K562 (cell line): ENCODE measurements around the gene TCTN3. TPM values are rescaled to one million over a fixed set of nuclear protein-coding genes. Genes with fewer than 3 reads are reported as not detected.

ENCODE experiments used
- ATAC-seq: fragments of 200-7000 bp; cut with Tn5 transposase; 3 replicates; pipeline ENCODE4 v1.9.1; 2020; ENCODE audit warnings: moderate library complexity
- BruUV-seq: library from RNA; stranded (reverse); fragments of 400-500 nt; replicated peaks from 2 replicates; lab custom pipeline; 2021; lab: Mats Ljungman, UMichigan
- CTCF ChIA-PET: fragments of 300-600 bp; formaldehyde crosslinking; extraction: SDS; loops from one replicate; lab custom pipeline; 2021; ENCODE audit warnings: low intra/inter-chr PET ratio; lab: Yijun Ruan, JAX
- POLR2A ChIA-PET: fragments of 300-600, 350-650 bp; sonication (Branson Sonifier 250); formaldehyde crosslinking; extraction: SDS; loops from one replicate; lab custom pipeline; 2021; ENCODE audit warnings: antibody characterized with exemption, inconsistent platforms; lab: Yijun Ruan, JAX
- DNase-seq, 4 experiments: peaks; one replicate each; pipeline versions ENCODE4 v3.0.0 to v3.0.0-alpha.2; 2011 to 2018; ENCODE audit warnings: low spot score in 3 of 4, mixed read lengths in 3 of 4; ENCODE audit errors: extremely low read depth in 1 of 4
- FAIRE-seq: peaks from 2 replicates; lab custom pipeline; 2011; peaks lifted over from hg19 to GRCh38; lab: Jason Lieb, UNC
- H2AFZ ChIP-seq: 2 replicates; pipeline ENCODE4 v1.6.0; 2011; ENCODE audit warnings: low read depth, low read length, control low read depth, inconsistent platforms
- H3K27ac ChIP-seq: fragments of 200-600 bp; 3 replicates; pipeline ENCODE4 v1.8.0; 2011; ENCODE audit warnings: low read depth, mild to moderate bottlenecking, control low read depth, inconsistent platforms, low read length, moderate library complexity, mixed read lengths; ENCODE audit errors: extremely low read depth
- H3K27me3 ChIP-seq, 2 experiments: fragments of 300-600 bp in 1 of 2; 2 replicates in 1 of 2; 3 replicates in 1 of 2; pipeline versions ENCODE4 v1.6.0 to v1.8.0; 2011; ENCODE audit warnings: inconsistent platforms in 2 of 2, low read length in 2 of 2, mild to moderate bottlenecking in 1 of 2, mixed read lengths in 1 of 2, moderate library complexity in 1 of 2; ENCODE audit not compliant: control insufficient read depth in 2 of 2, insufficient read depth in 2 of 2
- H3K36me3 ChIP-seq: fragments of 300-600 bp; 3 replicates; pipeline ENCODE4 v1.8.0; 2011; ENCODE audit warnings: mild to moderate bottlenecking, low read length, inconsistent platforms; ENCODE audit not compliant: control insufficient read depth, insufficient read depth
- H3K4me1 ChIP-seq, 2 experiments: fragments of 200-600 bp in 1 of 2; replicated peaks in 1 of 2; 2 replicates in 1 of 2; 3 replicates in 1 of 2; pipeline versions ENCODE4 v1.5.1 to v1.8.0; 2011; ENCODE audit warnings: inconsistent platforms in 2 of 2, low read length in 2 of 2, mild to moderate bottlenecking in 1 of 2, mixed read lengths in 1 of 2, moderate library complexity in 1 of 2; ENCODE audit not compliant: control insufficient read depth in 2 of 2, insufficient read depth in 2 of 2
- H3K4me2 ChIP-seq: 2 replicates; pipeline ENCODE4 v1.6.1; 2011; ENCODE audit warnings: low read length, control low read depth, inconsistent platforms, mixed read lengths; ENCODE audit not compliant: insufficient read depth
- H3K4me3 ChIP-seq: fragments of 200-600 bp; sonication (generic), shearing (Covaris generic); 2 replicates; pipeline ENCODE4 v1.5.1; 2016; ENCODE audit warnings: control low read depth, inconsistent platforms
- H3K79me2 ChIP-seq: fragments of 200-600 bp; 3 replicates; pipeline ENCODE4 v1.8.0; 2011; ENCODE audit warnings: low read length, inconsistent platforms; ENCODE audit not compliant: control insufficient read depth, insufficient read depth
- H3K9ac ChIP-seq, 2 experiments: 2 replicates each; pipeline versions ENCODE4 v1.6.0 to v1.6.1; 2011; ENCODE audit warnings: low read depth in 2 of 2, low read length in 2 of 2, control low read depth in 1 of 2, inconsistent platforms in 1 of 2, mild to moderate bottlenecking in 1 of 2, mixed read lengths in 1 of 2; ENCODE audit not compliant: insufficient read depth in 1 of 2
- H3K9me1 ChIP-seq: one replicate; pipeline ENCODE4 v1.6.0; 2011; ENCODE audit warnings: inconsistent platforms, mild to moderate bottlenecking, low read length, moderate library complexity; ENCODE audit not compliant: control insufficient read depth, insufficient read depth
- H3K9me3 ChIP-seq: replicated peaks from 2 replicates; pipeline ENCODE4 v1.5.1; 2011; ENCODE audit warnings: low read depth, low read length, inconsistent platforms; ENCODE audit not compliant: control insufficient read depth, insufficient read depth
- H4K20me1 ChIP-seq: replicated peaks from 2 replicates; pipeline ENCODE4 v1.6.1; 2011; ENCODE audit warnings: low read length, inconsistent platforms, mixed read lengths; ENCODE audit not compliant: control insufficient read depth, insufficient read depth
- BRF1 ChIP-seq: IDR thresholded peaks from 3 replicates; pipeline ENCODE4 v1.6.1; 2011; ENCODE audit warnings: borderline replicate concordance, mild to moderate bottlenecking; ENCODE audit not compliant: insufficient read length; ENCODE audit errors: extremely low read depth
- POLR2AphosphoS2 ChIP-seq: IDR thresholded peaks from 2 replicates; pipeline ENCODE4 v1.6.1; 2012; ENCODE audit warnings: low read length, improper control_type of control experiment
- SMC3 ChIP-seq: conservative IDR thresholded peaks from 2 replicates; pipeline ENCODE4 v1.6.1; 2011; ENCODE audit warnings: low read depth, low read length, improper control_type of control experiment; ENCODE audit not compliant: insufficient read depth
- TAL1 ChIP-seq: fragments of 450-650 bp; IDR thresholded peaks from 2 replicates; pipeline ENCODE4 v1.6.1; 2016; ENCODE audit warnings: mild to moderate bottlenecking
- THAP7 ChIP-seq: fragments of 250-450 bp; sonication (Bioruptor Pico); IDR thresholded peaks from 2 replicates; pipeline ENCODE4 v1.5.0; 2021
- TRIM24 ChIP-seq, 2 experiments: fragments of 450-650 bp; IDR thresholded peaks; 2 replicates each; pipeline ENCODE4 v1.6.1; 2016
- ZNF134 ChIP-seq: fragments of 250-450 bp; sonication (Bioruptor Pico); conservative IDR thresholded peaks from 2 replicates; pipeline ENCODE4 v1.4.0; 2020
- WGBS: fragments of 100-300 bp; shearing (Covaris generic); methylation state at CpG from one replicate; pipeline ENCODE4 v1.1.6; 2016; ENCODE audit warnings: low coverage, mixed read lengths; ENCODE audit not compliant: insufficient coverage; ENCODE audit errors: missing lambda C conversion rate; 5-methylcytosine and 5-hydroxymethylcytosine counted together
- in situ Hi-C: fragments of 300-500 bp; cut with MboI; formaldehyde crosslinking; loops from 4 replicates; pipeline ENCODE4 v1.15.0; 2018; ENCODE audit warnings: inconsistent platforms, mixed read lengths
- intact Hi-C: fragments of 100-400 bp; cut with micrococcal nuclease; formaldehyde crosslinking; loops from 2 replicates; pipeline ENCODE4 v1.14.2; 2022
- polyA plus RNA-seq, 8 experiments: library from polyadenylated mRNA; depleted of rRNA in 4 of 8; stranded (reverse) in 5 of 8; unstranded in 3 of 8; fragments of >200 nt; fragmentation: Nextera tagmentation in 2 of 8; fragmentation: Illumina TruSeq in 1 of 8; extraction: Ambion mirVana in 2 of 8; extraction: Trizol in 1 of 8; gene quantifications; 2 replicates each; pipeline versions ENCODE4 v1.2.1 to v1.2.3, GENCODE V29; 2011 to 2014; ENCODE audit warnings: inconsistent platforms in 1 of 8, missing spikeins in 1 of 8
- total RNA-seq, 7 experiments: library from RNA; depleted of rRNA in 6 of 7; stranded (reverse); fragments of >200 nt in 6 of 7; fragmentation: Illumina TruSeq in 2 of 7; extraction: Trizol in 2 of 7; gene quantifications; 2 replicates each; pipeline versions ENCODE4 v1.2.1 to v1.2.3, GENCODE V29; 2011 to 2021; ENCODE audit warnings: low replicate concordance in 1 of 7

The TCTN3 gene
- total and polyA plus RNA-seq, 9 of the 15 experiments (the other 6 are each of a cell fraction or from before 2014, with no cell fraction given) = 10.4 to 25.8 (median 16.3) TPM

- TF ChIP-seq TAL1 = peak; percentile 85
- no peak for TF ChIP-seq POLR2AphosphoS2
- TF ChIP-seq BRF1 = no peak
- TF ChIP-seq THAP7 (CRISPR knock-in tag) = no peak
- TF ChIP-seq ZNF134 (CRISPR knock-in tag) = no peak
- peak; percentile 47 to 65; a peak in 3 of 4 replicates for TF ChIP-seq TRIM24 (IDR thresholded peaks at IDR 0.05)
Observed at GRCh38 chr10:95664543-95664942, 29.2 kb downstream of the TCTN3 start (continued).

GRCh38 chr10:95663496-95663895 is 30.2 kb downstream of the TCTN3 start:
- H3K27ac ChIP-seq = no peak overlapping the region; the same call in 1 of the 3 replicates
- H3K79me2 ChIP-seq = no peaks in the 10 kb centered on the region
- no peaks in the 10 kb centered on the region; the same call in 1 of the 2 replicates for H4K20me1 ChIP-seq
- WGBS = 71% methylated on average over 1 of the region's 1 CpG
- H2AFZ ChIP-seq = no peak overlapping the region
- H3K4me1 ChIP-seq = peaks cover 3 to 15% of the 10 kb centered on the region in 2 experiments; a peak in 2 of 5 replicates
- no peak overlapping the region for H3K9ac ChIP-seq
- DNase-seq (no peak), ATAC-seq (no peak), FAIRE-seq (no peak)
- POLR2A ChIA-PET = interaction anchor here (1.0 kb wide), 1 partner anchor 24 kb away, joined by 3 read pairs; no protein-coding TSS in a partner anchor
- H3K4me3 ChIP-seq = no peak overlapping the region
- H3K4me2 ChIP-seq = no peak overlapping the region
- no peak for TF ChIP-seq SMC3
- TF ChIP-seq, all 486 proteins: peak for 0
- peaks cover 19% of the 10 kb centered on the region for H3K36me3 ChIP-seq
- no peaks in the 10 kb centered on the region for H3K9me3 ChIP-seq
- intact Hi-C loops = no loop called here
- H3K9me1 ChIP-seq = no peaks in the 10 kb centered on the region
- in situ Hi-C loops = no loop called here
- BruUV-seq = no TSS peak
- no peaks in the 10 kb centered on the region for H3K27me3 ChIP-seq
- CTCF ChIA-PET = no interaction called here
